Kidney (tissue), 14 donors: ENCODE results near the gene UBE2Q2. TPM values are rescaled to one million over a fixed set of nuclear protein-coding genes. Genes with fewer than 3 reads are reported as not detected.
"Not testable (repeated sequence)": the region's sequence is repeated elsewhere in the genome, so short reads cannot be mapped to it uniquely, and the experiment has no call there.

Source experiments
- DNase-seq, 5 donors: peaks; one replicate each; pipeline ENCODE4 v3.0.0-alpha.2; 2013 to 2020
- FAIRE-seq: peaks from 2 replicates; lab custom pipeline; 2012; peaks lifted over from hg19 to GRCh38; lab: Jason Lieb, UNC
- H3K27ac ChIP-seq, 2 donors: one replicate each; pipeline ENCODE4 v1.7.0; 2013; ENCODE audit warnings: low read depth in 2 of 2, low read length in 2 of 2, inconsistent platforms in 1 of 2
- H3K27me3 ChIP-seq: one replicate; pipeline ENCODE4 v1.7.1; 2013; ENCODE audit warnings: low read length, inconsistent platforms; ENCODE audit not compliant: control insufficient read depth, insufficient read depth
- H3K36me3 ChIP-seq, 3 donors: one replicate each; pipeline versions ENCODE4 v1.7.0 to v1.7.1; 2013; ENCODE audit warnings: low read length in 3 of 3, control low read depth in 1 of 3, inconsistent platforms in 1 of 3; ENCODE audit not compliant: insufficient read depth in 3 of 3, control insufficient read depth in 2 of 3
- H3K4me1 ChIP-seq, 3 donors: one replicate each; pipeline versions ENCODE4 v1.7.0 to v1.7.1; 2013; ENCODE audit warnings: low read length in 3 of 3, inconsistent platforms in 1 of 3, low read depth in 1 of 3; ENCODE audit not compliant: control insufficient read depth in 2 of 3, insufficient read depth in 2 of 3
- H3K4me3 ChIP-seq, 3 donors: one replicate each; pipeline versions ENCODE4 v1.7.0 to v1.8.1; 2013; ENCODE audit warnings: low read length in 3 of 3, control low read depth in 1 of 3, inconsistent platforms in 1 of 3
- H3K9ac ChIP-seq, 3 donors: one replicate each; pipeline versions ENCODE4 v1.7.0 to v1.7.1; 2013; ENCODE audit warnings: low read length in 3 of 3, control low read depth in 1 of 3, inconsistent platforms in 1 of 3
- H3K9me3 ChIP-seq, 3 donors: one replicate each; pipeline versions ENCODE4 v1.7.0 to v1.7.1; 2013; ENCODE audit warnings: low read length in 3 of 3, control low read depth in 1 of 3, inconsistent platforms in 1 of 3; ENCODE audit not compliant: control insufficient read depth in 2 of 3, insufficient read depth in 1 of 3
- intact Hi-C: fragments of 100-400 bp; cut with DNase I; formaldehyde crosslinking; loops from one replicate; pipeline ENCODE4 v1.11.1; 2022
- polyA plus RNA-seq: library from polyadenylated mRNA; stranded (reverse); fragments of 350-450 nt; fragmentation: Illumina TruSeq; extraction: RNeasy Lipid Tissue Mini Kit (QIAGEN cat#74804); gene quantifications from one replicate; pipeline ENCODE4 v1.2.3, GENCODE V29; 2014; ENCODE audit warnings: low read depth, low replicate concordance; ENCODE audit not compliant: insufficient read depth
- total RNA-seq: library from RNA; stranded (reverse); fragmentation: NEBNext Ultra II Directional; extraction: Animal tissue kit (Norgen Biotek cat#: 25700); gene quantifications from one replicate; pipeline ENCODE4 v1.2.1, GENCODE V29; 2021
- TF ChIP-seq, protein P1 (sequence below): IDR thresholded peaks from 3 replicates; pipeline ENCODE4 v1.5.1; 2012; ENCODE audit warnings: mild to moderate bottlenecking, moderate library complexity, borderline replicate concordance; ENCODE audit not compliant: insufficient read depth; ENCODE audit errors: extremely low read depth
- donor health status: control.
- donor health status: control.
- donor health status: control.
- donor health status: control.
- donor health status: control.
- donor health status: DM: yes; HTN: yes; CAD: no.
- donor health status: Normal renal cell carcinoma (clear cell type).

UBE2Q2 gene
- total and polyA plus RNA-seq, 2 donors from 2014 or later, result 18.1 to 31.6 TPM

DNA sequence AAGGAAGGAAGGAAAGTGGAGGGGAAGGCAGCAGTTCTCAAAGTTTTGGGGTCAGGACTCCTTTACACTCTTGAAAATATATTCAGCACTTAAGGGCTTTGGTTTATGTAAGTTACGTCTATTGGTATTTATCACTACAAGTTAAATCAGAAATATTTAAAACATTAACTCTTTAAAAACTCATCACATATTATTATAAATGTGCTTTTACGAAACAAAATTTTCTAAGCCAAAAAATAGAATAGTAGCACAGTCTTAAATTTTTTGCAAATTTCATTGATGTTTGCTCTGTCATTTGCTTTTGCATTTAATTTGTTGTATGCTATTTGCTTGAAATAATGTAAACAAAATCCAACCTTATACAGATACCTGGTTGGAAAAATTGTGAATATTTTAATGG lies 7.5 kb downstream of the UBE2Q2 start:
- TF ChIP-seq, protein P1, sequence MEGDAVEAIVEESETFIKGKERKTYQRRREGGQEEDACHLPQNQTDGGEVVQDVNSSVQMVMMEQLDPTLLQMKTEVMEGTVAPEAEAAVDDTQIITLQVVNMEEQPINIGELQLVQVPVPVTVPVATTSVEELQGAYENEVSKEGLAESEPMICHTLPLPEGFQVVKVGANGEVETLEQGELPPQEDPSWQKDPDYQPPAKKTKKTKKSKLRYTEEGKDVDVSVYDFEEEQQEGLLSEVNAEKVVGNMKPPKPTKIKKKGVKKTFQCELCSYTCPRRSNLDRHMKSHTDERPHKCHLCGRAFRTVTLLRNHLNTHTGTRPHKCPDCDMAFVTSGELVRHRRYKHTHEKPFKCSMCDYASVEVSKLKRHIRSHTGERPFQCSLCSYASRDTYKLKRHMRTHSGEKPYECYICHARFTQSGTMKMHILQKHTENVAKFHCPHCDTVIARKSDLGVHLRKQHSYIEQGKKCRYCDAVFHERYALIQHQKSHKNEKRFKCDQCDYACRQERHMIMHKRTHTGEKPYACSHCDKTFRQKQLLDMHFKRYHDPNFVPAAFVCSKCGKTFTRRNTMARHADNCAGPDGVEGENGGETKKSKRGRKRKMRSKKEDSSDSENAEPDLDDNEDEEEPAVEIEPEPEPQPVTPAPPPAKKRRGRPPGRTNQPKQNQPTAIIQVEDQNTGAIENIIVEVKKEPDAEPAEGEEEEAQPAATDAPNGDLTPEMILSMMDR, result no peak
- intact Hi-C loops, result no loop called here
- no peak for DNase-seq
- Histone ChIP-seq H3K27ac (no peak overlapping the region), H3K9me3 (no peaks in the 10 kb centered on the region), H3K4me1 (no peaks in the 10 kb centered on the region), H3K36me3 (no peaks in the 10 kb centered on the region), H3K4me3 (no peak overlapping the region), H3K9ac (no peak overlapping the region), H3K27me3 (no peaks in the 10 kb centered on the region)
- FAIRE-seq, result no peak

DNA sequence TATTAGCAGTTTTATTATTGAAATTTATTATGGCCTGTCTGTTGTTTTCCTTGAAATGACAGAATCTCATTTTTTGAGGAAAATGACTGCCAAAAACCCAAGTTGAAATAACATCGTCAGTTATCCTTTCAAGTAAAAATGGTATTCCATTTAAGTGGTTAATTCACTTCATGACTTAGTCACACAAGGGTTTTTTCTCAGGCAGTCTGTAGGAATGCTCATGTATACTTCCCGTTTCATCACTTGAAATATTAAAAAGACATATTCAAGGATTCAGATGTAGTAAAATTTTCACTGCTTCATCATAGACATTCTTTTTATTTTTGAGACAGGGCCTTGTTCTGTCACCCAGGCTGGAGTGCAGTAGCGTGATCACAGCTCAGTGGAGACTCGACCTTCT lies 8.3 kb downstream of the UBE2Q2 start:
- intact Hi-C loops, H3K4me3 ChIP-seq, H3K27me3 ChIP-seq, H3K36me3 ChIP-seq, H3K27ac ChIP-seq, H3K9ac ChIP-seq, DNase-seq, H3K4me1 ChIP-seq, H3K9me3 ChIP-seq, FAIRE-seq: not testable (repeated sequence)

DNA sequence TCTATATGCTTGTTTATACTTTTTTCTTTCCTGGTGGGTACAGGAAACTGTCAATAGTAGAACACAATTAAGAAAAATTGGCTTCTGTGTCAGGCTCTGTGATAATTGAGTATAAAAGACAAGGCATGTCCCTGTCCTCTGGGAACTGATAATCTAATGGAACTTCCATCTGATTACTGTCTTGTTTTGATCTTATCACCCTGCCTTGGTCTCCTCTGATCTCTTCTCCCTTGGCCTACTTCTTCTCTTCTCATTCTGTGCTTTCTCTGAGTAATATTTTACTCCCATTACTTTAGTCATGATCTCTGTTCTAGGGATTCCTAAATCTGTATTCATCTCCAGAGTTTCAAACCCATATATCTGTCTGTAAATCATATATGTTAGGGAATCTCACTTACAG lies 14.6 kb downstream of the UBE2Q2 start:
- Histone ChIP-seq H3K4me1 (no peaks in the 10 kb centered on the region), H3K9me3 (no peaks in the 10 kb centered on the region), H3K27me3 (no peaks in the 10 kb centered on the region), H3K4me3 (no peak overlapping the region), H3K36me3 (no peaks in the 10 kb centered on the region), H3K9ac (no peak overlapping the region), H3K27ac (no peak overlapping the region)
- no peak for FAIRE-seq
- intact Hi-C loops, result no loop called here
- no peak for DNase-seq
- TF ChIP-seq, protein P1, result no peak

DNA sequence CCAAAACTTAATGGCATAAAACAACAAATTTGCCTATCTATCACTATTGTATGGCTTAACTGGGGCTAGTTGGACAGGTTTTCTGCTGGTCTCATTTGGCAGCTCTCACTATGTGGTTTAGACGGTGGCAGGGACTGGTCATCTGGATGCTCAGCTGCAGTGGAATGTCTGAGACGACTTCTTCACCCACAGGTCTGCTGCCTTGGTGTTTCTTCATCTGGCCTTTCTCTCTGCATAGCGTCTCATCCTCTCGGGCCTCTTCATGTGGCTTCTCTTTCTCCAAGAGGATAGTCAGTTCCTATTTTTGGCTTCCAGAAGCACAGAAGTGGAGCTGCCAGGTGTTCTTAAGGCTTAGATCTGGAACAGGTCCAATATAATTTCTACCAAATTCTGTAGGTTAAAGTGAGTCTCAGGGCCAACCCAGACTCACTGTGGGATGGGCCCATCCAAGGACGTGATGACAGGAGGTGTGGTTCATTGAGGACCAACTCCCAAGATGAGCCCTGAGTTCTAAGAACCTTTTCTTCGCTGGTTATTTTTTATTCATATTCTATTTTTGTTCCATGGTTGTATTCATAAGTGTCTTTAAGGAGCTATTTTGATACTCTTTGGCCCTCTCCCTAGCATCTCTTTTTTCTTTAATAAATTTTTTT lies 18.6 kb downstream of the UBE2Q2 start:
- no peaks in the 10 kb centered on the region for H3K4me1 ChIP-seq
- FAIRE-seq (no peak), DNase-seq (no peak)
- H3K4me3 ChIP-seq, result no peak overlapping the region
- H3K9ac ChIP-seq, result no peak overlapping the region
- intact Hi-C loops, result no loop called here
- no peak overlapping the region for H3K27ac ChIP-seq
- no peaks in the 10 kb centered on the region for H3K9me3 ChIP-seq
- TF ChIP-seq, protein P1, result no peak
- no peaks in the 10 kb centered on the region for H3K36me3 ChIP-seq
- no peaks in the 10 kb centered on the region for H3K27me3 ChIP-seq
